Loucy (cell line): ENCODE measurements around the gene CHST12.

Experiments
- H2AFZ ChIP-seq: fragments of 200-600 bp; sonication (generic); 2 replicates; pipeline ENCODE4 v1.6.0; 2016; ENCODE audit warnings: antibody characterized with exemption, mild to moderate bottlenecking, low read length, moderate library complexity
- H3F3A ChIP-seq: fragments of 200-600 bp; 2 replicates; pipeline ENCODE4 v1.6.0; 2016; ENCODE audit warnings: antibody characterized with exemption, low read depth, mild to moderate bottlenecking
- H3K27me3 ChIP-seq: fragments of 200-600 bp; sonication (generic); 2 replicates; pipeline ENCODE4 v1.6.1; 2014; ENCODE audit warnings: low read length, mild to moderate bottlenecking; ENCODE audit not compliant: insufficient read depth, poor library complexity, severe bottlenecking
- H3K36me3 ChIP-seq: fragments of 200-600 bp; sonication (generic); 2 replicates; pipeline ENCODE4 v1.6.1; 2016; ENCODE audit warnings: low read length; ENCODE audit not compliant: insufficient read depth
- H3K4me1 ChIP-seq: fragments of 200-600 bp; sonication (generic); 2 replicates; pipeline ENCODE4 v1.5.1; 2014; ENCODE audit warnings: low read length, mild to moderate bottlenecking; ENCODE audit not compliant: insufficient read depth, poor library complexity, severe bottlenecking
- H3K4me2 ChIP-seq: fragments of 200-600 bp; sonication (generic); 2 replicates; pipeline ENCODE4 v1.6.0; 2014; ENCODE audit warnings: antibody characterized with exemption, low read length, low read depth, mild to moderate bottlenecking; ENCODE audit not compliant: poor library complexity, severe bottlenecking
- H3K4me3 ChIP-seq: fragments of 200-600 bp; sonication (generic); 2 replicates; pipeline ENCODE4 v1.5.1; 2014; ENCODE audit warnings: low read length, mild to moderate bottlenecking, mixed read lengths; ENCODE audit not compliant: poor library complexity, severe bottlenecking
- H3K79me2 ChIP-seq: fragments of 200-600 bp; sonication (generic); 2 replicates; pipeline ENCODE4 v1.6.1; 2014; ENCODE audit warnings: low read length; ENCODE audit not compliant: insufficient read depth
- H3K9ac ChIP-seq: fragments of 200-600 bp; sonication (generic); 2 replicates; pipeline ENCODE4 v1.6.0; 2014; ENCODE audit warnings: mild to moderate bottlenecking, low read depth, low read length, moderate library complexity; ENCODE audit not compliant: poor library complexity, severe bottlenecking
- H3K9me2 ChIP-seq: fragments of 200-600 bp; sonication (generic); replicated peaks from 2 replicates; pipeline ENCODE4 v1.6.1; 2016; ENCODE audit warnings: low read depth, low read length, mixed read lengths
- H3K9me3 ChIP-seq: fragments of 200-600 bp; sonication (generic); 2 replicates; pipeline ENCODE4 v1.6.1; 2014; ENCODE audit warnings: mild to moderate bottlenecking, antibody characterized with exemption, low read length, low read depth; ENCODE audit not compliant: insufficient read depth
- H4K20me1 ChIP-seq: fragments of 200-600 bp; sonication (generic); 2 replicates; pipeline ENCODE4 v1.6.0; 2014; ENCODE audit warnings: antibody characterized with exemption, low read length, mild to moderate bottlenecking; ENCODE audit not compliant: insufficient read depth, poor library complexity, severe bottlenecking
- CTCF ChIP-seq: fragments of 200-600 bp; sonication (generic); conservative IDR thresholded peaks from 2 replicates; pipeline ENCODE4 v1.5.1; 2014; ENCODE audit warnings: mild to moderate bottlenecking, antibody characterized with exemption, low read length
- EZH2phosphoT487 ChIP-seq: fragments of 200-600 bp; IDR thresholded peaks from 2 replicates; pipeline ENCODE4 v1.6.1; 2018; ENCODE audit warnings: antibody characterized with exemption, mild to moderate bottlenecking, moderate library complexity, borderline replicate concordance

Gene CHST12

GRCh38 chr7:2481195-2481594 is 77.8 kb downstream of the CHST12 start:
- H3K79me2 ChIP-seq: no peaks in the 10 kb centered on the region
- H4K20me1 ChIP-seq: no peaks in the 10 kb centered on the region
- no peak for TF ChIP-seq CTCF
- TF ChIP-seq EZH2phosphoT487: no peak
- no peak overlapping the region for H2AFZ ChIP-seq
- peaks cover 17% of the 10 kb centered on the region for H3K4me1 ChIP-seq
- H3K36me3 ChIP-seq: no peaks in the 10 kb centered on the region
- no peak overlapping the region for H3K4me2 ChIP-seq
- no peaks in the 10 kb centered on the region for H3K9me2 ChIP-seq
- no peaks in the 10 kb centered on the region for H3K27me3 ChIP-seq
- H3K9ac ChIP-seq: no peak overlapping the region
- no peaks in the 10 kb centered on the region for H3K9me3 ChIP-seq
- H3F3A ChIP-seq: no peaks in the 10 kb centered on the region
- H3K4me3 ChIP-seq: no peak overlapping the region

- Histone ChIP-seq H3K4me3 (no peak overlapping the region), H3K4me1 (peaks cover 9% of the 10 kb centered on the region), H3K4me2 (no peak overlapping the region), H3K9me3 (no peaks in the 10 kb centered on the region), H4K20me1 (no peaks in the 10 kb centered on the region), H3K79me2 (no peaks in the 10 kb centered on the region), H2AFZ (no peak overlapping the region), H3F3A (no peaks in the 10 kb centered on the region), H3K9ac (no peak overlapping the region), H3K27me3 (no peaks in the 10 kb centered on the region), H3K36me3 (no peaks in the 10 kb centered on the region), H3K9me2 (no peaks in the 10 kb centered on the region)
- TF ChIP-seq EZH2phosphoT487 (no peak), CTCF (peak; percentile 45)
Observed at GRCh38 chr7:2482725-2483451, 79.5 kb downstream of the CHST12 start.

- H3K4me3 ChIP-seq: no peak overlapping the region
- H2AFZ ChIP-seq: no peak overlapping the region
- H3K79me2 ChIP-seq: no peaks in the 10 kb centered on the region
- no peak overlapping the region for H3K9ac ChIP-seq
- H3K27me3 ChIP-seq: no peaks in the 10 kb centered on the region
- H4K20me1 ChIP-seq: no peaks in the 10 kb centered on the region
- TF ChIP-seq EZH2phosphoT487: no peak
- no peak for TF ChIP-seq CTCF
- H3K9me3 ChIP-seq: no peaks in the 10 kb centered on the region
- H3F3A ChIP-seq: no peaks in the 10 kb centered on the region
- H3K4me1 ChIP-seq: peaks cover 3% of the 10 kb centered on the region
- H3K4me2 ChIP-seq: no peak overlapping the region
- H3K36me3 ChIP-seq: no peaks in the 10 kb centered on the region
- H3K9me2 ChIP-seq: no peaks in the 10 kb centered on the region
Observed at GRCh38 chr7:2483494-2483893, 80.1 kb downstream of the CHST12 start.
